Endodermal cell (in vitro differentiated cells): ENCODE measurements around the gene PLCB4. TPM values are rescaled to one million over a fixed set of nuclear protein-coding genes. Genes with fewer than 3 reads are reported as not detected.

Experiments
- DNase-seq: peaks from one replicate; pipeline ENCODE4 v3.0.0-alpha.2; 2017
- H3K27ac ChIP-seq: 2 replicates; pipeline ENCODE4 v1.5.1; 2013; ENCODE audit warnings: mild to moderate bottlenecking, low read depth, low read length, moderate library complexity
- H3K27me3 ChIP-seq: 2 replicates; pipeline ENCODE4 v1.6.1; 2013; ENCODE audit warnings: mild to moderate bottlenecking, low read length, moderate library complexity; ENCODE audit not compliant: insufficient read depth, control insufficient read depth, poor library complexity, severe bottlenecking
- H3K36me3 ChIP-seq: 2 replicates; pipeline ENCODE4 v1.7.0; 2013; ENCODE audit warnings: mild to moderate bottlenecking, low read length, moderate library complexity; ENCODE audit not compliant: control insufficient read depth, insufficient read depth
- H3K4me1 ChIP-seq: one replicate; pipeline ENCODE4 v1.7.0; 2013; ENCODE audit warnings: low read length; ENCODE audit not compliant: control insufficient read depth, insufficient read depth
- H3K4me3 ChIP-seq: 2 replicates; pipeline ENCODE4 v1.5.1; 2013; ENCODE audit warnings: mild to moderate bottlenecking, low read length, moderate library complexity
- H3K9ac ChIP-seq: 2 replicates; pipeline ENCODE4 v1.6.1; 2013; ENCODE audit warnings: mild to moderate bottlenecking, low read length, moderate library complexity; ENCODE audit not compliant: poor library complexity, severe bottlenecking; ENCODE audit errors: extremely low read depth
- H3K9me3 ChIP-seq: 2 replicates; pipeline ENCODE4 v1.6.1; 2013; ENCODE audit warnings: mild to moderate bottlenecking, low read length, moderate library complexity; ENCODE audit not compliant: control insufficient read depth
- H3K27ac Mint-ChIP-seq: 2 replicates; pipeline ENCODE4 v1.8.0; 2020; ENCODE audit warnings: mixed read lengths
- H3K27me3 Mint-ChIP-seq: 2 replicates; pipeline ENCODE4 v1.8.0; 2021; ENCODE audit warnings: mild to moderate bottlenecking, mixed read lengths; ENCODE audit not compliant: insufficient read depth
- H3K36me3 Mint-ChIP-seq: 2 replicates; pipeline ENCODE4 v1.8.0; 2020; ENCODE audit warnings: low read depth, mixed read lengths
- H3K4me1 Mint-ChIP-seq: 2 replicates; pipeline ENCODE4 v1.8.0; 2020; ENCODE audit warnings: mixed read lengths
- H3K4me3 Mint-ChIP-seq: 2 replicates; pipeline ENCODE4 v1.8.0; 2020; ENCODE audit warnings: mild to moderate bottlenecking, moderate library complexity, mixed read lengths
- H3K9me3 Mint-ChIP-seq: 2 replicates; pipeline ENCODE4 v1.8.0; 2020; ENCODE audit warnings: mild to moderate bottlenecking, mixed read lengths
- CTCF ChIP-seq: fragments of 200-600 bp; sonication (generic); conservative IDR thresholded peaks from 2 replicates; pipeline ENCODE4 v1.5.0; 2021; ENCODE audit warnings: antibody characterized with exemption, mild to moderate bottlenecking
- WGBS, 2 experiments: methylation state at CpG; one replicate each; pipeline versions ENCODE4 v1.1.5 to v1.1.7; 2013; ENCODE audit warnings: missing lambda C conversion rate in 2 of 2, mixed read lengths in 1 of 2; ENCODE audit not compliant: insufficient coverage in 1 of 2, insufficient read length in 1 of 2; 5-methylcytosine and 5-hydroxymethylcytosine counted together
- total RNA-seq, 2 donors: library from RNA; stranded (reverse); fragmentation: NEBNext Ultra II Directional in 1 of 2; extraction: Animal tissue kit (Norgen Biotek cat#: 25700) in 1 of 2; gene quantifications; 2 replicates in 1 of 2; 3 replicates in 1 of 2; pipeline ENCODE4 v1.2.1, GENCODE V29; 2021

Gene PLCB4
- total RNA-seq, 2 donors from 2014 or later: 14.4 to 14.6 TPM

- Mint-ChIP-seq H3K4me1 (peaks cover 5% of the 10 kb centered on the region), H3K4me3 (no peak overlapping the region), H3K36me3 (no peaks in the 10 kb centered on the region), H3K27ac (no peak overlapping the region), H3K27me3 (peaks cover 98% of the 10 kb centered on the region), H3K9me3 (no peaks in the 10 kb centered on the region)
- no peak overlapping the region for H3K27ac ChIP-seq
- TF ChIP-seq CTCF: no peak
- no peaks in the 10 kb centered on the region for H3K9me3 ChIP-seq
- WGBS, 2 experiments: 84% methylated on average over 2 to 5 of the region's 5 CpGs
- H3K4me1 ChIP-seq: peaks cover 8% of the 10 kb centered on the region
- no peak overlapping the region for H3K9ac ChIP-seq
- H3K4me3 ChIP-seq: no peak overlapping the region
- H3K36me3 ChIP-seq: no peaks in the 10 kb centered on the region
- H3K27me3 ChIP-seq: peaks cover 99% of the 10 kb centered on the region
- DNase-seq: no peak
Observed at GRCh38 chr20:9510911-9511310, 442.0 kb downstream of the PLCB4 start.

- H3K36me3 ChIP-seq: no peaks in the 10 kb centered on the region
- no peak overlapping the region for H3K27ac ChIP-seq
- Mint-ChIP-seq H3K4me1 (peaks cover 20% of the 10 kb centered on the region), H3K4me3 (peak overlapping the region; percentile 60), H3K9me3 (no peaks in the 10 kb centered on the region), H3K36me3 (no peaks in the 10 kb centered on the region), H3K27ac (no peak overlapping the region), H3K27me3 (peaks cover 97% of the 10 kb centered on the region)
- H3K27me3 ChIP-seq: peaks cover 97% of the 10 kb centered on the region
- H3K9me3 ChIP-seq: no peaks in the 10 kb centered on the region
- no peak overlapping the region for H3K9ac ChIP-seq
- peak overlapping the region; percentile 79 for H3K4me3 ChIP-seq
- WGBS, 2 experiments: 0 to 12% methylated on average over 4 to 9 of the region's 9 CpGs
- peaks cover 10% of the 10 kb centered on the region for H3K4me1 ChIP-seq
- no peak for TF ChIP-seq CTCF
- no peak for DNase-seq
Observed at GRCh38 chr20:9514072-9514460, 445.2 kb downstream of the PLCB4 start.

- peaks cover 91% of the 10 kb centered on the region for H3K27me3 Mint-ChIP-seq
- Histone ChIP-seq H3K36me3 (no peaks in the 10 kb centered on the region), H3K4me1 (peaks cover 11% of the 10 kb centered on the region), H3K27me3 (peaks cover 91% of the 10 kb centered on the region), H3K27ac (no peak within 1 kb of the TSS), H3K4me3 (peak within 1 kb of the TSS; percentile 79), H3K9ac (no peak within 1 kb of the TSS), H3K9me3 (no peaks in the 10 kb centered on the region)
- DNase-seq: peak; percentile 92
- WGBS, 2 experiments: 1% methylated on average over 16 to 38 of the region's 38 CpGs
- no peaks in the 10 kb centered on the region for H3K9me3 Mint-ChIP-seq
- H3K27ac Mint-ChIP-seq: no peak within 1 kb of the TSS
- H3K4me3 Mint-ChIP-seq: peak within 1 kb of the TSS; percentile 60
- no peaks in the 10 kb centered on the region for H3K36me3 Mint-ChIP-seq
- H3K4me1 Mint-ChIP-seq: peaks cover 20% of the 10 kb centered on the region
- TF ChIP-seq CTCF: no peak
Observed at GRCh38 chr20:9514461-9515213, 445.8 kb downstream of the PLCB4 start, which contains the start of gene LAMP5. TSS of gene LAMP5 (plus strand) at chr20:9514590. CDS start at chr20:9514853, 263 bp downstream.
